ENCODE data around the gene ADAMTS12.

The ADAMTS12 gene

GRCh38 chr5:33846851-33847250 lies 44.9 kb downstream of the ADAMTS12 start:
- TF ChIP-seq CTCF (IDR thresholded peaks at IDR 0.05; ENCODE audit: extremely low read depth, missing control alignments), result no peak
- DNase-seq (ENCODE audit: low spot score), result no peak

GRCh38 chr5:33843579-33843978 lies 48.2 kb downstream of the ADAMTS12 start:
- TF ChIP-seq CTCF (IDR thresholded peaks at IDR 0.05; ENCODE audit: extremely low read depth, missing control alignments), result no peak
- no peak for DNase-seq (ENCODE audit: low spot score)

DNA sequence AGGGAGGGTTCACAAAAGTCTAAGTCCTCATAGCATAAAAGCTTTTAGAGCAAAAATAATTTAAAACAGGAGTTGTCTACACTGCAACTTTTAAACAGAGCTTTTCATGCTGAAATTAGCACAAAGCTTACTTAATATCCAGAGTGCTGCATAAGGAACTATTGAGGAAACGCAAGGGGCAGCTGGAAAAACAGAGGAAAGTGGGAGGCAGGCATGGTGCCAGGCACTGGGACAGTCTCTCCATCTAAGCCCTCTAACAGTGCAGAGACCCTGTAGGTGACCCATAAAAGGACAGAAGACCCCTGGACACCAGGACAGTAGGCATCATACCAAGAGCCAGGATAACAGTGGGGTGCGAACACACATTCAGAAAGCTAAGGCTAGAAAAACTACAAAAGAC lies 49.3 kb downstream of the ADAMTS12 start:
- no peak for DNase-seq (ENCODE audit: low spot score)
- TF ChIP-seq CTCF (IDR thresholded peaks at IDR 0.05; ENCODE audit: extremely low read depth, missing control alignments), result no peak

GRCh38 chr5:33841891-33842290 lies 49.9 kb downstream of the ADAMTS12 start:
- no peak for DNase-seq (ENCODE audit: low spot score)
- TF ChIP-seq CTCF (IDR thresholded peaks at IDR 0.05; ENCODE audit: extremely low read depth, missing control alignments), result no peak

DNA sequence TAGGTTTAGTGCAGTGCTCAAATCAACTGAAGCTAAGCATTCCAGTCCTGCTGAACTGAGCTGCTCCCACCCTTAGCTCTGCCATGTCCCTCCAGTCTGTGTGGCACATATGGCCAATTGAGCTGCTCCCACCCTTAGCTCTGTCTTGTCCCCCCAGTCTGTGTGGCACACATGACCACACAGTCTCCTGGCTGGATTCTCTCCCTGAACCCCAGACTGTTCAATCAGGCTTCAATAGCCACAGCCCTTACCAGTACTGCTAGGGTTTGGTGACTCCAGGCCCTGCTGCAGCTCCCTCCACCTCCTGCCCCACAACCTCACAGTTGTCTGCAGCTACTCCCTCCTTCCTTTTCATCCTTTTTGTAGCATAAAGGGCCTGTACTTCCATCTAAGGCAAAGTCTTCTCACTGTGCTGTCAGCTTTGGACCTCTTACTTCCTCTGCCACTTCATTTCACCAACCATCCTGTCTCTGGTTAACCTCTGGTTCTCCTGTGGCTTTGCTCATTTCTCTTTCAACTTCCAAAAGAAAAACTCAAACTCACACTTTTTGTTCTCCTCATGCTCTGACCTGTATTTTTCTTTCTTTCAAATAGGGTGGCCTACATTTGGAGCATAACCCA lies 50.8 kb downstream of the ADAMTS12 start:
- peak; percentile 29 for DNase-seq (ENCODE audit: low spot score)
- TF ChIP-seq CTCF (IDR thresholded peaks at IDR 0.05; ENCODE audit: extremely low read depth, missing control alignments), result no peak

DNA sequence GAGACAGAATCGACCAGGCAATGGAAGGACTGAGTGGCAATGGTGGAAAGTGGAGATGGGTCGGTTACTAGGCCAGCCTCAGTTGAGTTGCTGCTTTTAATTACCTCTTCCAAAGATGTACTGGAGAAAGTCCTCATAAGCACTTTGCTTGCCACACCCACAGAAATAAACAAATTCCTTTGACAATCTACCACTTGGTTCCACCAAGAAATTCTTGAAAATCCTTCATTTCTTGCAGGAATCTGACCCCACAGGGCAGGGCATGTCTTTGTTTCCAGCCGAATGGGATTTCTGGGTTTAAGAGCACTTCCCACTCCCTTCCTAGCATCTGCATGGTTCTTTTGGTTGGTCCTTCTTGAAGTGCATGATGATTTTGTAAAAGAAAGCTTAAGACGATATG lies 54.5 kb downstream of the ADAMTS12 start:
- TF ChIP-seq CTCF (IDR thresholded peaks at IDR 0.05; ENCODE audit: extremely low read depth, missing control alignments), result no peak
- no peak for DNase-seq (ENCODE audit: low spot score)

DNA sequence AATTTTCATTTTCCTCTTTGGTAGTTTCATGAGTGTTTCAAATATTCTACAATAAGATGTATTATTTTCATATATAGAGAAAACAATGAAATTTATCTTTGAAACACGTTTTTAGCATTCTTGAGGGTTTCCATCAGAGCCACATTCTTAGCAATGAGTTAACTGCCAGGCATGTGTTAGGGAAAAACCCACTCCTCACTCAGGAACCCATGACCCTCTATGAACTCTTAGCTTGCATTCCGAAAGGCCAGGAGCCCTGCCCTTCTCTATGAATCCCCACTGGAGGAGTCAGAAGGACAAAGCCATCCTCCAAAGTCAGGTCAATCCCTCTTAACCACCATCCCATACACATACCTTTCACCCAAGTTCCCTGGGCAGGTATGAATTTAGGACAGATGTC lies 57.5 kb downstream of the ADAMTS12 start:
- DNase-seq (ENCODE audit: low spot score), result no peak
- no peak for TF ChIP-seq CTCF (IDR thresholded peaks at IDR 0.05; ENCODE audit: extremely low read depth, missing control alignments)
